ENCODE results near the gene ADAM22. TPM values are rescaled to one million over a fixed set of nuclear protein-coding genes. Genes with fewer than 3 reads are reported as not detected.
"Not testable (repeated sequence)": the region's sequence is repeated elsewhere in the genome, so short reads cannot be mapped to it uniquely, and the experiment has no call there.

The ADAM22 gene
- polyA plus RNA-seq, 1 of the 3 experiments (the other 2 are of a cell fraction) = 3.0 TPM

DNA sequence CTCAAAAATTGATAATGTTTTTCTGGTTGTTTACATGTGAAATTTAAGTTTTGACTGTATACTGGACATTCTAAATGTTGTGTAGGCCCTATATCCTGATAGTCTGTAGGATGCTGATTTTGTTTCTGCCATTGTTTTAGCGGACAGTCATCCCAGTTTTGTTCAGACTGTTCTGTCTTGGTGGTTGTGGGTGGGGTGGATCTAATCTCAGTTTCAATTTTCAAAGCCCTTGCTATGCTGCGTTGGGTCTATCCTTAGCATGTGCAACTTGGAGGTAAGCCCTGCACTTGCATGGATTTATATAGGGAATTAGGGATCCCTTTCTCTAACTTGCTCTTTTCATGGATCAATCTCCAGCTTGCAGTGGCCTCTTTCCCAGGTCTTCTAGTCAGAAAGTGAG, 38.7 kb upstream of the ADAM22 start:
- Histone ChIP-seq H3K27me3 (ENCODE audit: insufficient read depth) (no peaks in the 10 kb centered on the region), H4K20me1 (ENCODE audit: insufficient read depth) (no peaks in the 10 kb centered on the region), H2AFZ (ENCODE audit: low read depth) (no peak overlapping the region), H3K4me2 (no peak overlapping the region), H3K4me1 (ENCODE audit: control insufficient read depth in 1 of 2, insufficient read depth in 2 of 2, low read depth in 1 of 2, low read length in 1 of 2) (no peaks in the 10 kb centered on the region; a peak in 1 of 4 replicates), H3K9me3 (no peaks in the 10 kb centered on the region), H3K9ac (no peak overlapping the region), H3K9me2 (no peaks in the 10 kb centered on the region), H3K4me3 (ENCODE audit: low read depth in 2 of 2, low read length in 1 of 2) (no peak overlapping the region), H3K36me3 (replicated peaks in 1 of 2; ENCODE audit: control insufficient read depth in 1 of 2, insufficient read depth in 2 of 2, low read length in 1 of 2) (peaks cover 68 to 70% of the 10 kb centered on the region in 2 experiments), H3K27ac (ENCODE audit: low read depth in 2 of 2, low read length in 1 of 2) (no peak overlapping the region), H3F3A (replicated peaks; ENCODE audit: insufficient read depth) (no peaks in the 10 kb centered on the region), H3K79me2 (ENCODE audit: insufficient read depth) (peaks cover 54% of the 10 kb centered on the region)
- ChIA-PET POLR2A (no interaction called here), CTCF (interaction anchor here (0.7 to 7.7 kb wide), 4 partner anchors 8 to 274 kb away, joined by 3 to 37 read pairs (median 4); no protein-coding TSS in a partner anchor)
- DNase-seq = no peak
- WGBS (ENCODE audit: low lambda C conversion rate) = 98% methylated on average over 2 of the region's 2 CpGs
- no peak for TF ChIP-seq TCF12 (IDR thresholded peaks at IDR 0.05)
- no peak for TF ChIP-seq PBX3 (IDR thresholded peaks at IDR 0.05)
- TF ChIP-seq CHD2 (IDR thresholded peaks at IDR 0.05; ENCODE audit: low read length, partially characterized antibody) = no peak
- TF ChIP-seq FOSL2 (IDR thresholded peaks at IDR 0.05; ENCODE audit: borderline replicate concordance, low read depth) = no peak
- no peak for TF ChIP-seq JUND (IDR thresholded peaks at IDR 0.05)
- TF ChIP-seq RAD21 (IDR thresholded peaks at IDR 0.05; ENCODE audit: low read length) = no peak

DNA sequence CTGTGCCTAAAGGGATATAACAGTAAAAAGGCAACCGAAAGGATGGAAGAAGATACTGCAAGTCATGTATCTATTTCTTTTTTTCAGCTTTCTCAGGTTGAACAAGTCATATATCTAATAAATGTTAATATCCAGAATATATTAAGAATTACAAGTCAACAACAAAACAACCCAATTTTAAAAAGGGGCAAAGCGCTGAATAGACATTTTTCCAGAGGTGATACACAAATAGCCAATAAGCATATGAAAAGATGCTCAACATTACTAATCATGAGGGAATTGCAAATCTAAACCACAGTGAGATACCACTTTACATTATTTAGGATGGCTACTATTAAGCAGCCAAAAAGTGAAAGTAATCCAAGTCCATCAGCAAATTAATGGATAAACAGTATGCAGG, 34.8 kb upstream of the ADAM22 start:
- H3K36me3 ChIP-seq (replicated peaks in 1 of 2; ENCODE audit: control insufficient read depth in 1 of 2, insufficient read depth in 2 of 2, low read length in 1 of 2) = peaks cover 67 to 70% of the 10 kb centered on the region in 2 experiments
- no peak overlapping the region for H3K4me2 ChIP-seq
- 100% methylated on average over 2 of the region's 2 CpGs for WGBS (ENCODE audit: low lambda C conversion rate)
- no peak for TF ChIP-seq TCF12 (IDR thresholded peaks at IDR 0.05)
- no peak for TF ChIP-seq MAX (IDR thresholded peaks at IDR 0.05; ENCODE audit: low read depth)
- no peak overlapping the region for H2AFZ ChIP-seq (ENCODE audit: low read depth)
- H3K79me2 ChIP-seq (ENCODE audit: insufficient read depth) = peaks cover 23% of the 10 kb centered on the region
- no peak overlapping the region for H3K9ac ChIP-seq
- no peak overlapping the region for H3K27ac ChIP-seq (ENCODE audit: low read depth in 2 of 2, low read length in 1 of 2)
- H3K4me1 ChIP-seq (ENCODE audit: control insufficient read depth in 1 of 2, insufficient read depth in 2 of 2, low read depth in 1 of 2, low read length in 1 of 2) = no peaks in the 10 kb centered on the region
- no peak overlapping the region for H3K4me3 ChIP-seq (ENCODE audit: low read depth in 2 of 2, low read length in 1 of 2)
- H4K20me1 ChIP-seq (ENCODE audit: insufficient read depth) = no peaks in the 10 kb centered on the region
- H3K27me3 ChIP-seq (ENCODE audit: insufficient read depth) = no peaks in the 10 kb centered on the region
- ChIA-PET POLR2A (no interaction called here), CTCF (interaction anchor here (7.7 kb wide), 1 partner anchor 12 kb away, joined by 37 read pairs; no protein-coding TSS in a partner anchor)
- no peaks in the 10 kb centered on the region for H3K9me3 ChIP-seq
- no peaks in the 10 kb centered on the region for H3K9me2 ChIP-seq
- no peak for DNase-seq
- no peaks in the 10 kb centered on the region for H3F3A ChIP-seq (replicated peaks; ENCODE audit: insufficient read depth)

GRCh38 chr7:87907136-87907906, 26.7 kb upstream of the ADAM22 start:
- H3K79me2 ChIP-seq (ENCODE audit: insufficient read depth); H3K9me3 ChIP-seq; H3K4me3 ChIP-seq (ENCODE audit: low read depth in 2 of 2, low read length in 1 of 2); H3K27me3 ChIP-seq (ENCODE audit: insufficient read depth); H4K20me1 ChIP-seq (ENCODE audit: insufficient read depth); H3K4me2 ChIP-seq; DNase-seq; H3F3A ChIP-seq (replicated peaks; ENCODE audit: insufficient read depth); POLR2A ChIA-PET; H3K4me1 ChIP-seq (ENCODE audit: control insufficient read depth in 1 of 2, insufficient read depth in 2 of 2, low read depth in 1 of 2, low read length in 1 of 2); H3K9ac ChIP-seq; H3K9me2 ChIP-seq; H3K27ac ChIP-seq (ENCODE audit: low read depth in 2 of 2, low read length in 1 of 2): not testable (repeated sequence)
- WGBS (ENCODE audit: low lambda C conversion rate) = 97% methylated on average over 3 of the region's 3 CpGs
- TF ChIP-seq GATA2 (CRISPR knock-in tag; IDR thresholded peaks at IDR 0.05) = peak; percentile 9; the same call in 1 of the 2 replicates
- H2AFZ ChIP-seq (ENCODE audit: low read depth) = peak overlapping the region; percentile 82
- peaks cover 15 to 30% of the 10 kb centered on the region in 2 experiments for H3K36me3 ChIP-seq (replicated peaks in 1 of 2; ENCODE audit: control insufficient read depth in 1 of 2, insufficient read depth in 2 of 2, low read length in 1 of 2)
- CTCF ChIA-PET = interaction anchor here (0.9 to 2.9 kb wide), 5 partner anchors 12 to 197 kb away, joined by 3 to 10 read pairs (median 3); no protein-coding TSS in a partner anchor

DNA sequence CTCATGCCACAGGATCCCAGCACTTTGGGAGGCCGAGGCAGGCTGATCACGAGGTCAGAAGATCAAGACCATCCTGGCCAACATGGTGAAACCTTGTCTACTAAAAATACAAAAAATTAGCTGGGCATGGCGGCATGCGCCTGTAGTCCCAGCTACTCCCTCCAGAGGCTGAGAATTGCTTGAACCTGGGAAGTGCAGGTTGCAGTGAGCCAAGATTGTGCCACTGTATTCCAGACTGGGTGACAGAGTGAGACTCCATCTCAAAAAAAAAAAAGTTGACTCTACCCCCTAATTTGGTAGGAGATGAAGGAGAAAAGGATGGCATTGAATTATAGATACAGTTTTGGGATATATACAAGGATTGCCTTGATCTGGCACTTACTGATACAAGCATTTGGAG, 25.2 kb upstream of the ADAM22 start:
- H3K4me1 ChIP-seq (ENCODE audit: control insufficient read depth in 1 of 2, insufficient read depth in 2 of 2, low read depth in 1 of 2, low read length in 1 of 2); H3K4me2 ChIP-seq; H3K9ac ChIP-seq; DNase-seq; H3F3A ChIP-seq (replicated peaks; ENCODE audit: insufficient read depth); H3K4me3 ChIP-seq (ENCODE audit: low read depth in 2 of 2, low read length in 1 of 2); H3K9me3 ChIP-seq; CTCF ChIA-PET; H3K27ac ChIP-seq (ENCODE audit: low read depth in 2 of 2, low read length in 1 of 2); H4K20me1 ChIP-seq (ENCODE audit: insufficient read depth); H3K9me2 ChIP-seq; H3K27me3 ChIP-seq (ENCODE audit: insufficient read depth); H2AFZ ChIP-seq (ENCODE audit: low read depth); POLR2A ChIA-PET; H3K79me2 ChIP-seq (ENCODE audit: insufficient read depth): not testable (repeated sequence)
- peaks cover 15 to 25% of the 10 kb centered on the region in 2 experiments for H3K36me3 ChIP-seq (replicated peaks in 1 of 2; ENCODE audit: control insufficient read depth in 1 of 2, insufficient read depth in 2 of 2, low read length in 1 of 2)
- 97% methylated on average over 4 of the region's 4 CpGs for WGBS (ENCODE audit: low lambda C conversion rate)

Data from SK-N-SH (cell line).